Lower leg skin (tissue), 3 donors: ENCODE measurements around the gene TRANK1.

Experiments
- CTCF ChIP-seq, 3 donors: fragments of 450-650 bp; IDR thresholded peaks; one replicate each; pipeline ENCODE4 v1.5.1; 2016; ENCODE audit warnings: antibody characterized with exemption in 3 of 3, mild to moderate bottlenecking in 3 of 3, moderate library complexity in 2 of 3
- POLR2A ChIP-seq, 2 donors: fragments of 450-650 bp; IDR thresholded peaks; one replicate each; pipeline ENCODE4 v1.6.1; 2016 to 2017; ENCODE audit warnings: antibody characterized with exemption in 2 of 2, mild to moderate bottlenecking in 1 of 2, moderate library complexity in 1 of 2

GRCh38 chr3:36941162-36941561 is 3.7 kb downstream of the TRANK1 start:
- TF ChIP-seq CTCF (IDR thresholded peaks at IDR 0.05) (no peak), POLR2A (IDR thresholded peaks at IDR 0.05) (no peak)
